ENCODE data around the gene ZKSCAN2.

ZKSCAN2 gene

DNA sequence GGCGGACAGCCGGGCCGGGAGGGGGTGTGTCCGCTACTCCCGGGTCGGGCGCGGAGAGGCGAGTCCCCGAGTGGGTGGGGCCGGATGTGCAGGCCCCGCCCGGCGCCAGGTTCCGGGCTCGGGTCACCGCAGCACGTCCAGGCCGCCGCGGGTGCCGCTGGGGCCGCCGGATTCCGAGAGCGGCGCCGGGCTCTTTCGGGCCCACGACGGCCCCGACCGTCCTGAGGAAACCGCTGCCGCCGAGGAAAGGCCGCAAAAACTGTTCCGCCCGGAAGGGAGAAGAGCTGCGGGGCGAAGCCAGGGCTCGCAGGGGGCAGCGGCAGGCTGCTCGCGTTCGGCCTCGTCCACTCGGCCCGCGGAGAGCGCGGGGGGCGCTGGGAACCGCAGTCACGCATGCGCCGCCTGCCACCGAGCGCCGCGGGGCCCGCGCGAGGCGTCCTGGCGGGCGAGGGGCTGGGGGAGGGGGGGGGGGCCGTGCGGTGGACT lies at the start of gene ZKSCAN2:
Gene ZKSCAN2, minus strand, starts transcription at position 376 of the 486 bp plus-strand sequence. CDS start 718 bp downstream, outside the sequence.
- DNase-seq (ENCODE audit: low read depth), result peak; percentile 70

DNA sequence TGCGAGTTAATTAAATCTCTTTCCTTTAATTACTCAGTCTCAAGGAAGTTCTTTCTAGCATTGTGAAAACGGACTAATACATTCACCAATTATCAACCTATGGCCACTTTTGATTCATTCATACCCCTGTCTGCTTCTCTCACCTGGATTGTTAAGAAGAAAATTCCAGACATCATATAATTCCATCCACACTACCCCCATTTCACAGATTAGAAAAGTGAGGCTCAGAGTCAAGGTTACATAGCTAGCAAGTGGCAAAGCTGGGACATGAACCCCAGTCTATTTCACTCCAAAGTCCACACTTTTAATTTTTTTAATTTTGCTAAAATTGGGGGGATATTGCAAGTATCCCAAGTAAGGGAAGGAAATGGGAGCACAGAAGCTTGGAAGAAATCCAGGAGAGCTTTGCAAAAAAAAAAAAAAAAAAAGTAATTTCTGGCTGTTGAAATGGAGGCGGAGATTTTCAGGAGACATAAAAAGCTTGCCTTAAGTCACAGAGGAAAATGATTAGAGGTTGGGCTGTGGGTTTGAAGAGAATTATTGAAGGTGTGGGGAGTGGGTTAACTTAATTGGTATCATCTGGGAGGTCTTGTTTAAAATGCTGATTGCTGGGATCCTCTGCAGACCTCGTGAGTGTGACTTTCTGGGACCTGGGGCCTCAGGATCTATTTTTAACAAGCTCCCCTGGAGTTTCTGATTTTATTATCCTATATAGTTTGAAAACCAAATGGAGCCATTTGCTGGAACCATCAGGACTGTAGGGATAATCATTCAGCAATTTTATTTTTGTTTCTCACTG lies 42.3 kb upstream of the ZKSCAN2 start:
- DNase-seq (ENCODE audit: low read depth), result no peak

DNA sequence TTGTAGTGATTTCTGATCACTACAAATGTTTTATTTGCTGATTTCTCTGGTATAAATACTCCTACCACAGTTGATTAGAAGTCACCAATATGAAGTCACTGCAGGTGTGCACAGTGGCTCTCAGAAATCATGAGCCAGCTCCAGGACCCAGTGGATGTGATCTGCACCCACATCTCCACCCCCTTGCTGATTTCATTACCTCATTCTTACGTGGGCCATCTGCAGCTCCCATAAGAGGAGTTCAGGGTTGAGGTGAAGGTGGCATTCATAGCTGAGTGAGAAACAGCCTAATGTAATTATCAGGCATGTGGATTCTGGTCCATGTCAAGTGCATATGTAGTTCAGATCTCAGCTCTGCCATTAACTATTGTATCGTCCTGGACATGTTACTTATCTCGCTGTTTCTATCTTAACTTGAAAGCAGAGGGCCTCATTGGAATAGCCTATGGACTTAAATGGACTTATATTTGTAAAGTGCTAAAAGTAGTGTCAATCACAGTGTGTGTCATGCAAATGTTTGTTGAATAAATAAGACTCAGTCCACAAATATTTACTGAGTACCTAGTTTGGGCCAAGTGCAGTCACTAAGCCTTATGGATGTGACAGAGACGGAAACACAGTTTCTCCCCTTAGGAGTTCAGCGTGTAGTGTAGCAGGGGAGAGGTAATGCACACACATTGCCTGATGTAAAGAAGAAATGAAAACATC lies 40.7 kb upstream of the ZKSCAN2 start:
- DNase-seq (ENCODE audit: low read depth), result no peak

DNA sequence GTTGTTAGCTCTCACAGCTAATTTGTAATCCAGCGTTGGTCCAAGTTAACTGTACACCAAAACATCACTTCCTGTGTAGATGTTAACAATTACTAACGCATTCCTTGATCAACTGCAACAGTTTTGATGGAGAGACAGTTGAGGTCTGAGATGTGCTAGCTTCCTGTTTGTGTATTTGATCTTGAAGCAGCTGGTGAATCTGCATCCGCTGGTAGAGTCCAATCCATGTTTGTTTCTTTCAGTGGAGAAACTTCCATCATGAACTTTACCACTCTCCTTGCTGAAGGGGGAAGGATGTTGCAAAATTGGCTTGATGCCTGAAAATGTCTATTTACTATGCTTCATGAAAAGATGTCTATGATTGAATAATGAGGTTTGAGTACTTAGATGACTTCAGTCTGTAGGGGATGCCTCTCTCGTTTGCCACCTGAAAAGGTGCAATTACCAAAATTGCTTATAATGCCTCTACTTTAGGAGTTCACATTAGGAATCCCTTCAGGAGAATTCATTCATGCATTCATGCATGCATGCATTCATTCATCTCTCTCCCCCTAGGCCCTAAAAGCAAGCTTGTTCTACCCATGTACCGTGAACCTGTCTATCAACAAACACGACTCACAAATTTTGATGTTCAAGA lies 39.6 kb upstream of the ZKSCAN2 start:
- no peak for DNase-seq (ENCODE audit: low read depth)

DNA sequence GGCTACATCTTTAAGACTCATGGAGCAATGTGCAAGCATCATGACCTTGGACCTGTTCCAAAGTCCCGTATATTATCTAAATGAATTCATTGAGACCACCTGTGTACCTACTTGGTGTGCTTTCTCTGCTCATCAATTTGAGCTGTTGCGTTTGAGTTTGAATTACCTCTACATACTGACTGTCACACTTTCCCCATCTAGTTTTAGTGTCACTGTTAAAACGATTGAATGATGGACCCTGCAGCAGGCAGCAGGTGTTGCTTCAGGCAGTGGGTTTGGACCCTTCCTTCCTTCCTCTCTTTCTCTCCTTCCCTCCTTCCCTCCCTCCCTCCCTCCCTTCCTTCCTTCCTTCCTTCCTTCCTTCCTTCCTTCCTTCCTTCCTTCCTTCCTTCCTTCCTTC lies 33.9 kb upstream of the ZKSCAN2 start:
- no peak for DNase-seq (ENCODE audit: low read depth)

DNA sequence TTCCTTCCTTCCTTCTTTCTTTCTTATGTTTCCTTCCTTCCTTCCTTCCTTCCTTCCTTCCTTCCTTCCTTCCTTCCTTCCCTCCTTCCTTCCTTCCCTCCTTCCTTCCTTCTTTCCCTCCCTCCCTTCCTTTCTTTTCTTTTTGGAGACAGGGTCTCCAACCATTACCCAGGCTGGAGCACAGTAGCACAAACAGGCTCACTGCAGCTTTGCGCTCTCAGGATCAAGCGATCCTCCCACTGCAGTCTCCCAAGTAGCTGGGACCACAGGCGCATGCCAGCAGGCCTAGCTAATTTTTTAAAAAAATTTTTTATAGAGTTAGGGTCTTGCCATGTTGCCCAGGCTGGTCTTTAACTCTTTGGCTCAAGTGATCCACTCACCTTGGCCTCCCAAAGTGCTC lies 31.8 kb upstream of the ZKSCAN2 start:
- DNase-seq (ENCODE audit: low read depth), result no peak

DNA sequence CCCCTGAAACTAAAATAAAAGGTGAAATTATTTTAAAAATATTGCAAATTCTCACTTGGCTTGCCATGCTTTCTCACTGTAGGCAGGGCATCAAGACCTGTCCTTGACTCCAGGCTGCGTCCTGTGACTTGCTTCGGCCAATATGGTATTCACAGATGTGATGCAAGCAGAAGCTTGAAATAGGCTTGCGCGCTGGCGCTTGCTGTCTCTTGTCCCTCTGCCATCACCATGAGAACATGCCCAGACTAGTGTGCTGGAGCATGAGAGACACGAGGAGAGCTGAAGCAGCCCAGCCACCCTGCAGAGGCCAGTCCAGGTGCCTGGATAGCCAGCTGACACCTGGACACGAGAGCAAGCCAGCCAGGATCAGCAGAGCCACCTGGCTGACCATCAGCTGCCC lies 21.8 kb upstream of the ZKSCAN2 start:
- DNase-seq (ENCODE audit: low read depth), result no peak

DNA sequence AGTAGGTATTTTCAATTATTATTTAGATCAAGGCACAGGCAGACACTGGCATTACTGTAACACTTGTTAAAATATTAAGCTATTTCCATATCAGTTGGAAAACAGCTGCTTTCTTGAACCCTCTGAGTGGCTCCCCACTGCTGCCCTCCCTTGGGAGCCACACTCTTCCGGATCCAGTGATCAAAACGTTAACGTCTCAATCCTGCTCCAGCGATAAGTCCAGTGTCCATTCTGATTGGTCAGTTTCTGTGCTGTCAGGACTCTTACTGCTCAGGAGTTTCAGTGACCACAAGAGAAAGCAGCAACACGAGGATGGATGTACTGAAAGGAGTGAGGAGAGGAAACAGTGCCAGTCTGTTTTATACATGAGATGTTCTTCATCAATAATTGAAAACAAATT lies 13.8 kb upstream of the ZKSCAN2 start:
- DNase-seq (ENCODE audit: low read depth), result no peak

DNA sequence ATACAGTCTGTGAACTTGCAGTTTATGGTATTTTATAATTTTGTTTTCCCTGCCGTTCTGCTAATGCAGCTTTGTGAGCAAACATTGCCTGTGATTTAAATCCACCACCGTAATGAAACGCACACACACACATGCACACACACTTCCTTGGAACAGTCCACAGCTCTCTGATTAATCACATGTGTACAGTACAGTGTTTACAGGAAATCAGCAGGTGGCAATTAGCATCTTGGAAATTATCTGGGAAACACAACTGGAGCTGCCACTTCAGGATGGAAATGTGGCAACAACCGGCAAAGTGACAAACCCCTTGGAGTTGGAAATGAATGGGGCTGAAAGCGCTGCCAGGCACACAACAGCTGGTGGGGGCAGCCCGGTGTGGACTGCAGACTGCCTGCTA lies 12.9 kb upstream of the ZKSCAN2 start:
- DNase-seq (ENCODE audit: low read depth), result no peak

DNA sequence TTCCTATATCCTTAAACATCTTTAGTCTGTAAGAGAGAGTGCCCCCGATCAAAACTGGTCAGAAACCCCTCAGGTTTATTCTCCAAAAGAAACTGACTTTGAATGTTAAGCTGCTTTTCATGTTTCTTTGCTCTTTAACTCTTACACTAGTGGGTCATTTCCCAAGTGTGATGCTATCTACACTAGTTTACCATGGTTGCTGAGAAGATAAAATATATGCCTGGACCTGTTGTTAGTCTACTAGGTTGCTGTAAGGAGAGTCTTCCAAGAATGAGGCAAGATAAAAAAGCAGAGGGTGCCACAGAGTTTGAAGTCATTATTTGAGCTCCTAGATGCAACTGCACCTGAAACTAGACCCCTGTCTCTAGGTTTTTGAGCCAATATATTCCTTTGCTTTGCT lies 12.2 kb upstream of the ZKSCAN2 start:
- DNase-seq (ENCODE audit: low read depth), result no peak

DNA sequence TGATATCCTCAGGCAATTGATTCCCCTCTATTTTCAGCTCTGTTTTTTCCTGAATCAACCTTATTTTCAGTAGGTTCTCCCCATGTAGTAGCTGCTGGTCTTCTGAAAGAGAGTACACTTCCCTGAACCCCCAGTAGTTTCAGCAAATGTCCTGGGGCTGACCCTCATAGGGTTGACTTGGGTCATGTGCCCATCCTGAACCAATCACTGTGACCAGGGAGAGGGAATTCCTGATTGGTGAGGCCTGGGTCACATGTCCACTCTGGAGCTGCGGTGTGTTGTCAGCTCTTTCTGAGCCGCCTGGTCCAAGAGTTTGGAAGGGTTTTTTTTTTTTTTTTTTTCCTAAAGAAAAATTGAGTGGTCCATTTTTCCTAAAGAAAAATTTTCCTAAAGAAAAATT lies 8.3 kb upstream of the ZKSCAN2 start:
- no peak for DNase-seq (ENCODE audit: low read depth)

DNA sequence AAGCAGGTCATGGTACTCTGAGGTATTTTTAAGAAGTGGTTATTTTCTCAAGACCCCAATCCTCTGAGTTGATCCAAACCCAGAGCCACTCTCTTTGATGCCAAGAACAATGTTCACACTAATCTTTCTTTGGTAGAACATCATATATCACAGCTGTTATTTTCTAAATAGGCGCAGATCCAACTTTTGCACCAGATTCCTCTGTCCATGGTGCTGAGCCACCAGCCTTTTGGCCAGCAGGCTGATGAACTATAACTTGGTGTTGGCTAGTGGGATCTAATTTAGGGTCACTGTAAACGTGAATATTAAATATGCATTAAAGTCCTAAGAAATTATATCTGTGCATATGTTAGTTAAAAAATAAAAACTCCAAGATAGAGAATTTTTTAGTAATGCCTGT lies 7.0 kb upstream of the ZKSCAN2 start:
- no peak for DNase-seq (ENCODE audit: low read depth)

DNA sequence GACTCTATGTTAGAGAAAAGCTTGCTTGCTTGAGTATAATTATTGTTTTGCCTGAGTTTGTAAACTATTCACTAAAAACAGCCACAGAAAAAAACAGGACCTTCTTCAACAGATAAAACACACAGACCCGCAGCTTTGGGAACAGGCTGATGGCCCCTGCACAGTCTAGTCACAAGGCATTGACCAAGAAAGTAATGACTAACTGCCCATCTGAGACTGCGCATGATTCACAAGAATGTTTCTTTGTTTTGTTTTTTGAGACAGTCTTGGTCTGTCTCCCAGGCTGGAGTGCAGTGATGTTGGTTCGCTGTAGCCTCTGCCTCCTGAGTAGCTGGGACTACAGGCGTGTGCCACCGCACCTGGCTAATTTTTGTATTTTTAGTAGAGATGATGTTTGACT lies 2.8 kb upstream of the ZKSCAN2 start:
- DNase-seq (ENCODE audit: low read depth), result no peak

DNA sequence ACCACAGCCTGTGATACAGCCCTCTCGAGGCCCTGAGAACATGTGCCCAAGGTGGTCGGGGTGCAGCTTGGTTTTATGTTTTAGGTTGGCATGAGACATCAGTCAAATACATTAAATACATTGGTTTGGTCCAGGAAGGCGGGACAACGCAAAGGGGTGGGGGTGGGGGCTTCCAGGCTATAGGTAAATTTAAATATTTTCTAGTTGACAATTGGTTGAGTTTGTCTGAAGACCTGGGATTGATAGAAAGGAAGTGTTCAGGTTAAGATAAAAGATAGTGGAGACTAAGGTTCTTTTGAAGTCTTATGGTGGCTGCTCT lies 1.2 kb upstream of the ZKSCAN2 start:
- DNase-seq (ENCODE audit: low read depth), result no peak

DNA sequence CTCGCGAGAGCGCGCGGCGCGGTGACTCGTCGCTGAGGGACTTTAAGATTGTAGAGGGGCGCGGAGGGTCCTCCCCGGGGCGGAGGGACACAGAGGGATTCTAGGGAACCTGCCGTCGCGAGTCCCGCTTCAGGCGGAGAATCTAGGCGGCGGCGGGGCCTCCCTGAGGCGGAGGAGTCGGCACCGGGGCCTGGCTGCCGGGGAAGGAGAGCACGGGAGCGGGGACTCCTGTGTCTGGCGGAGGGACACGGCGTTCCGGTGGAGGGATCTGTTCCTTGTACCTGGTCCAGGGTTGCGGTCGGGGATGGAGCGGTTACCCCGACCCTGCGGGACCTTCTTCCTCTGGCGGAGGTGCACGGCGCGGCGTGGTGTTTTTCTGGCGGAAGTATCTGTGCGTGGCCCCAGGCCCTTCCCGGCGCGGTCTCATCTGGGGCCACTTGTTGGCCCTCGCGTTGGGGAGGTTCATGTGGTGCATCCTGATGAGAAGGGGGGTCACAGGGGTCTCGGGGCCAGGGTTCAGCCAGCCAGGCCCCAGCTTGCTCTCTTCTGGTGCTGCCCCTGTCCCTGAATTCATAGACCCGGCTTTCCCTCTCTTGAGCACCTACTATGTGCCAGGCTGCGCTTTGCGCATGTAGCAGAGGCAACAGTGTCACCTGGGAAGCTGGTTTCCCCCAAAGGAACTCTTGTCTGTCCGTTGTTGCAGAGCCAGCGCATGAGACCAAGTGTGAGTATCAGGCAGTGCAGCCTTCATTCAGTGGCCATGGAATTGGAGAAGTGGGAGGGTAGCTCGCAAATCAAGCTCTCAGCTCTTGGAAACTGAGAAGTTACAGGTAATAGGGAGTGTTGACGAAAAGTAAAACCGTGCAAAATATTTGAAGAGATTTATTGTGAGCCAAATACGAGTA lies 563 bp upstream of the ZKSCAN2 start:
- DNase-seq (ENCODE audit: low read depth), result peak; percentile 51

DNA sequence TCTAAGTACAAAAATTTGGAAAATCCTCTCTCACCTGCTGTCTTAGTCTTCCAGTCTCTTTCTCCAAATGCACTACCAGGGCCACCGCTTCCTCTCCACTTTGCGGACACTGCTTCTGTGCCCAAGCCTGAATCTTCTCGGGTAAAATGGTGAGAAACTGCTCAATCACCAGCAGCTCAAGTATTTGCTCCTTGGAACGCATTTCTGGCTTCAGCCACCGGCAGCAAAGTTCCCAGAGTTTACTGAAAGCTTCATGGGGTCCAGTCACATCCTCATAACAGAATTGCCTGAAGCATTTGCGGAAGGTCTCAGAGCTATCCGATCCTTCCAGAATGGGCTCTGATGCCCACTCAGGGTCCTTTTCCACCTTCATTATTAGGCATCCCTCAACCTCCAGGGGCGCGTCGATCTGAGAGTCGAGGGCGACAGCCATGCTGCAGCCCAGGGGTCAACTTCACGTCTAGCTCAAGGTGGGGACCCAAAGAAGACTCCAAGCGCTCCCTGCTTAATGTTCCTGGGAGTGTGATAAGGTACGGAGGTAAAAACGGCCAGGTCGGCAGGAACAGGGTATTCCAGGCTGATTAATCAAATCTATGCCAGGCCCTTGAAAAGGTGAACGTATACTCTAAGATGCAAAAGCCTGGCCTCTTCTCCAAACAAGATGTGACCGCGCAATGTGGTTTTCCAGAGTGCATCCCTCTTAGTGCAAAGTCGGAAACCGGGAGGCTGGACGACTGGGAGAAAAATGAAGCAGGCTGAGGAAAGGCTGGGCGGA lies 763 bp downstream of the ZKSCAN2 start:
- DNase-seq (ENCODE audit: low read depth), result no peak

DNA sequence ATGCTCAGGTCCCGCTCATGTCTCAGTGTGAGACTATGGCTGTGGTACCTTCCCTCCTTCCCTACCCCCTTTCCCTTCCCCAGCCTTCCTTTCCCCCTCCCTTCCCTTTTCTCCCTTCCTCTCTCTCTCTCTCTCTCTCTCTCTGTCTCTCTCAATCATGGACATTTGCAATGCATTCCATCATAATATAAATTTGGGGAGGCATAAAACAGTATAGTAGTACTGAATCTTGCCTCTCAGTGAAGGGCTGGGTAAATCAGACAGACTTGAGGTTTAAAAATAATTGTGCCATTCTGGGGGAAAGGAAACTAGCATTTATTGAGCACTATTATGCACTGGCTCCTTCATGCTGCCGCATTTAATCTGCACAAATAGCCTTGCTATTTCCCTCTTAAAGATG lies 4.3 kb downstream of the ZKSCAN2 start:
- DNase-seq (ENCODE audit: low read depth), result no peak

DNA sequence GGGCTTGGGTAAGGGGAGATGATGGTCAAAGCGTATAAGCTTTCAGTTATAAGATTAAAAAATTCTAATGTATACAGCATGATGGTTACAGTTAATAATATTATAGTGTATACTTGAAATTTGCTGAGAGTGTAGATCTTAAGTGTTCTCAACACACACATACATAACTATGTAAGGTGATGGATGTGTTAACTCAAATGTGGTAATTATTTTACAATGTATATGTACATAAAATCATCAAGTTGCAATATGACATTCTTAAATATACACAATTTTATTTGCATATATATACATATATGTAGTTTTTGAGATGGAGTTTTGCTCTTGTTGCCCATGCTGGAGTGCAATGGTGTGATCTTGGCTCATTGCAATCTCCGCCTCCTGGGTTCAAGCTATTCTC lies 7.2 kb downstream of the ZKSCAN2 start:
- DNase-seq (ENCODE audit: low read depth), result no peak

DNA sequence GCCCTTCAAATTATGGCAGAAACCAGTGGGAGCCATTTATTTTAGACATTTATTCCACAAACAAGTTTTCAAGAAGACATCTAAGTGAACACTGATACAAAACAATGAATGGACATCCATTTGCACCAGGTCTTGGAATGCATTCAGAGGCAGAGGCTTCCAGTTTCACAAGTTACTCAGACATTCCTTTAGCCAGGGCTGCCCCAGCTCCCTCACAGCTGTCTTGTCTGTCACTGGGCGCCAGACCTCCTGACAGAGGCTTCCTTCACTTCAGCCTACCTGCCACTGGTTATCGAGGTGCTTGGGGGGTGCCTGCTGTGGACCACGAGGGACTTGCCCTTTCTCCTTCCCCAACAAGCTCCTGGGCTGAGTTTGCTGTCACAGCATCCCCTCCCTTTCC lies 21.7 kb downstream of the ZKSCAN2 start:
- DNase-seq (ENCODE audit: low read depth), result no peak

DNA sequence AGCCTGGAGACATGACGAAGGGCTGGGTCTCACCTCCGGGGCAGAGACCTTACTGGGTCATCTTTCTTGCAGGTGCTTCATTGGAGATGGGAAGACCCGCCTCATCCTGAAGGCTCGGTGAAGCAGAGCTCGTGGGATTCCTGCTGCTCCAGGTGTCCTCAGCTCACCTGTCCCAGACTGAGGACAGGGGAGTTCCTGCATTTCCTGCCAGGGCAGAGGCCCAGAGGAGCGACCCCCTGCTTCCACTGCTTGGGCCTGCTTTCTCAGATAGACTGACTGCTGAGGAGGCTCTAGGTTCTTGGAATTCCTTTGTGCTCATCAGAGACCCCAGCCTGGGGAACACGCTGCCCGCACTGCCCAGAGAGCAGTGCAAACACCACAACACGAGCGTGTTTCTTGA lies 29.3 kb downstream of the ZKSCAN2 start:
- no peak for DNase-seq (ENCODE audit: low read depth)

DNA sequence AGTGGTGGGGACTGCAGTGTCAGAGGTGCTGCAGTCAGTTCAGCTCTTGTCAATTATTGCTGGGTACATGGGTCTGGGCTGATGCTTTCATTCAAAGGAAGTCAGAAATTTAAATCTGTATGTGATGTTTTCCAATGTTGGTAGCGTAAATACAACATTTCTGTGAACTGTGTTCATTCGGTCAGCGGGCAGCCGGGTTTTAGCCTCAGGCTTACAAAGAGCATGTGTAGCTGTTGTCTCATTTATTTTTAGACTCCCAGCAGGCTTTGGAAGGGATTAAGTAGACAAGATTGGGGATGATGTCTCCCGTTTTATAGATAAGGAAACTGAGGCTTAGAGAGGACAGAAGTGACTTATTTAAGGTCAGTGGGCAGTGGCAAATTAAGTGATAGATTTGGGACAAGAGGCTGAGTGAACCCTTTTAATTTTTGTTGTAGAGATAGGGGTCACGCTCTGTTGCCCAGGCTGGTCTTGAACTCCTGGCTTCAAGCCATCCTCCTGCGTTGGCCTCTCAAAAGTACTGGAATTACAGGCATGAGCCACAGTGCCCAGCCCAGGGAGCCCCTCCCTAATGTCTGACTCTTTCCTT lies 32.8 kb downstream of the ZKSCAN2 start:
- DNase-seq (ENCODE audit: low read depth), result no peak
